ENCODE data around the gene ZNF292.
A peak's percentile ranks its signal among the peaks of the same experiment; 100 is the strongest.
"Not testable (repeated sequence)": the region's sequence is repeated elsewhere in the genome, so short reads cannot be mapped to it uniquely, and the experiment has no call there.

Gene ZNF292

DNA sequence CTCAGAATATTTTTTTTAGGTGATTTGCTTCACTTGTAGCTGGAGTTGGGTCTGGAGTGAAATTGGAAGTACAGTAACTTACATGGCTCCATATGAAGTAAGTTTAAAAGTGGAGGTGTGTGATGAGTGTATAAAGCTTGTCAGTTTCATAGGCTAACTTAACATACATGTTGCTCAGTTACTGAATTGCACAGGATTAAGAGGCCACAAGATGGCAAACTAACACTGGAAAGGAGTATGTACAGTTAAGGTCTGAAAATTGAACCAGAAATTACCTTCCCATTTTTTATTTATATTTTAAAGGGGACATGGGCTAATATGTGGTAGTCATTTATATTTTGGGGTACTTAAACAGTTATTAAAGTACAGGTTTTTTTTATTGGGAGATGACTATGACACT is 121.8 kb downstream of the ZNF292 start:
- DNase-seq (ENCODE audit: low spot score), result no peak

DNA sequence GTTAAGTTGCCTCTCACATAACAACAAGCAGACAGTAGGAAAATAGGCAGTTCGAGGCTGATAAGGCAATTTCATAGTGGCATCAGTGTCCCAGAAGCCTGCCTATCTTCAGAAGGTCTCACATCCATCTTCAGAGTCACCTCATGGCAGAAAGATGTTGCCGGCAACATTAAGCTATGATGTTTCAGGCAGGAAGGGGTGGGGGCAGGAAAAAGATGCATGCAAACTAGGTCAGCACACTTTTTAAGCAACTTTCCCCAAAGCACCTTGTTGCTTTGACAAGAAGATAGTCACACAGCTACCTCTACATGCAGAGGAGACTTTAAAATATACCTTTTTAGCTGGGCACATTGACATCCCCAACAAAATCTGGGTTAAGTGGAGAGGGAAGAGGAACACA is 123.8 kb downstream of the ZNF292 start:
- DNase-seq (ENCODE audit: low spot score), result no peak

GRCh38 chr6:87281426-87281825 is 126.1 kb downstream of the ZNF292 start:
- no peak for DNase-seq (ENCODE audit: low spot score)

DNA sequence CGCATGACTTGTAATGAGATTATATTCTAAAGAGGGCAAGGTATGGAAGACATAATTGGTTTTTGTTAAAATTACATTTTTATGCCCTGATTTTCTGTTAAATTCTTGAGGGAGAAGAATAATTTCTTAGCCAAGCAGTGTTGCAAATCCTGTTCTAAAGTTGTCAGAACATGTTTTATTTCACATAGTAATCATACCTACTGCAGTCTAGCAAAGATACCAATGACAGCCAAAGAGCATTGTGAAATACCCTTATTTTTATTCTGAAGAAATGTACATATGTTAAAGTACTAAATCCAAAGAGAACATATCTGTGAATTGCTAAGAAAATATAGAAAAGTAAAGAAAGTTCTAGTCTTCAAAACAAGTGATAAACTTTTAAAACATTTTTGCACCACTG is 127.4 kb downstream of the ZNF292 start:
- DNase-seq (ENCODE audit: low spot score), result no peak

GRCh38 chr6:87283461-87283860 is 128.1 kb downstream of the ZNF292 start:
- no peak for DNase-seq (ENCODE audit: low spot score)

GRCh38 chr6:87287251-87287650 is 131.9 kb downstream of the ZNF292 start:
- DNase-seq (ENCODE audit: low spot score), result peak; percentile 11

DNA sequence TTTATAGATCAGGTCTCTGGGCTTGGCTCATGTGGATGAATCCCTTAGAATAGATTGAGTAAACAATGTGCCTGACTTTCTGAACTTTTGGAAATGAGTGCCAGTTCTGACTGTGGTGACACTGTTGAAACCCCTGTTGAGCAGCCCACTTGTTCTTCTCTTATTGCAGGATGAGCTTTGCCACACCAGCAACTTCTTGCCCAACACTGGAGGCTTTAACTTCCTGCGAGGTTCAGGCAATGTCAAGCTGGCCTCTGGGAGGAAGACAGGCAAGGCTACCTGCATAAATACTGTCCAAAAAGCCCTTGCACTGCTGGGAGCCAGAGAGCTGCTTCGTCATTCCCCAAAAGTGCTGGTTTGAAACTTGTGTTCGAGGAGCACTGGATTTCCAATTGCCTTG is 134.2 kb downstream of the ZNF292 start:
- DNase-seq (ENCODE audit: low spot score), result no peak

DNA sequence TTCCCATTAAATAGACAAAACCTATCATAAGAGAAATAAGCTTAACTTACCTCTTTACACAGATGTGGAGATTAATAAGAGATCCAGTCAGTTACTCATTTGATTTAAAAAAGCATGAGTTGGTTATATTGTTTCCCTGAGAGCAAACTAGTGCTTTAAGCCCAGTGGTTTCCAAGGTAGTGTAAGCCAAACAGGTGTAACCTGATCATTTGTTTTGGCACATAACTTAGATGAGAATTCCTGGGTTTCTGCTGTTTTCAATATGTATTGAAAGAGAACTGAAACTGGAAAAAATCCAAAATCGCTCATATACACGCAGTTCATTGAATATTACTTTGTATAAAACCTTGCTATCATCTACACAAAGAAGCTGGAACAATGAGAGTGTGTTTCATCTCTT is 136.5 kb downstream of the ZNF292 start:
- DNase-seq (ENCODE audit: low spot score), result no peak

- no peak for DNase-seq (ENCODE audit: low spot score)
Observed at GRCh38 chr6:87293526-87293925, 138.2 kb downstream of the ZNF292 start.

GRCh38 chr6:87297119-87297518 is 141.8 kb downstream of the ZNF292 start:
- DNase-seq (ENCODE audit: low spot score), result no peak

DNA sequence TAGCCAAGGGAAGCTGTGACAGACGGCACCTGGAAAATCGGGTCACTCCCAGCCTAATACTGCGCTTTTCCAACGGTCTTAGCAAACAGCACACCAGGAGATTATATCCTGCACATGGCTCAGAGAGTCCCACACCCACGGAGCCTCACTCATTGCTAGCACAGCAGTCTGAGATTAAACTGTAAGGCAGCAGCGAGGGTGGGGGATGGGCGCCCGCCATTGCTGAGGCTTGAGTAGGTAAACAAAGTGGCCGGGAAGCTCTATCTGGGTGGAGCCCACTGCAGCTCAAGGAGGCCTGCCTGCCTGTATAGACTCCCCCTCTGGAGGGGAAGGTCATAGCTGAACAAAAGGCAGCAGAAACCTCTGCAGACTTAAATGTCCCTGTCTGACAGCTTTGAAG is 145.9 kb downstream of the ZNF292 start:
- DNase-seq (ENCODE audit: low spot score), result not testable (repeated sequence)

DNA sequence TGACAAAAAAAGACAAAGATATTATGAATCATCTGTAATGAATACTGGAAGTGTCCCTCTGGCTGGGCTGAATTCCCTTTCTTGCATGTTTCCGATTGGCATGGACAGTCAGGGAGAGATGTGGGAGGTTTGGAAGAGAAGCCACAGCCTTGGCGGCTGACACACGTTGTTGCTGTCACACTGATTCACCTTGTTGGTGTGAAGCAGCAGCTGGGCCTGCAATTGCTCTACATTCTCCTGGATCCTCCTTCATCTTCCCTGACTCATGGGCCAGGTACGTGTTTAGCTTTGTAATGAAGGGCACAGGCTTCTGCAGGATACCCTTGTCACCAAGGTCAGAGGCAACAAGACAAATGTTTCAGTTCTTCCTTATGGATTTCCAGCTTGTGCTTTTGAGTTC is 153.6 kb downstream of the ZNF292 start:
- DNase-seq (ENCODE audit: low spot score), result no peak

- no peak for DNase-seq (ENCODE audit: low spot score)
Observed at GRCh38 chr6:87312860-87313259, 157.5 kb downstream of the ZNF292 start.
